ENCODE results near the gene PGPEP1. TPM values are rescaled to one million over a fixed set of nuclear protein-coding genes. Genes with fewer than 3 reads are reported as not detected.
A peak's percentile ranks its signal among the peaks of the same experiment; 100 is the strongest.

PGPEP1 gene
- total RNA-seq, 1 donor from 2014 or later: 5.2 TPM

DNA sequence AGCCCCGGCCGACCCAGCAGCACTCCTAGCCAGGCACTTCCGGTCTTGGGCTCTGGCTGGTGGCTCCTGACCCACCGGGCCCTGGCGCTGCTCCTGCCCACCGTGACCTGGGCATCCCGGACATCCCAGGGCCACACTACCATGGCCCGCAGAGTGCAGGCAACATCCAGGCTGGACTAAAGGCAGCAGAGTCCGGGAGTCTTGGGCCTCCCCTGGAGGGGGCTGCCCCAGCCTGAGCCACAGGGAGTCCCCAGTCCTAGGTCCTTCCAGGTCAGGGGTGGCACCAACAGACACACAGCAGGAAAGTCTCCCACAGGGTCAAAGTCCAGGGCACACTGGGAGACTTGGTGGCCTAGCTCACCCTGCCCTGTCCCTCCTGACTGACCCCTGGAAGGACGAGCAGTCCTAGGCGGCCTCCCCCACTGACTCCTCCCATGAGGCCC, 28.3 kb upstream of the PGPEP1 start:
- Mint-ChIP-seq H3K4me3 (no peak overlapping the region), H3K27me3 (ENCODE audit: low read depth) (no peaks in the 10 kb centered on the region), H3K36me3 (ENCODE audit: low read depth) (no peaks in the 10 kb centered on the region), H3K4me1 (peaks cover under 1% of the 10 kb centered on the region), H3K27ac (ENCODE audit: unreplicated experiment) (no peak overlapping the region), H3K9me3 (no peaks in the 10 kb centered on the region)
- no peak for DNase-seq (ENCODE audit: low read depth, low spot score)
- TF ChIP-seq, protein P1, sequence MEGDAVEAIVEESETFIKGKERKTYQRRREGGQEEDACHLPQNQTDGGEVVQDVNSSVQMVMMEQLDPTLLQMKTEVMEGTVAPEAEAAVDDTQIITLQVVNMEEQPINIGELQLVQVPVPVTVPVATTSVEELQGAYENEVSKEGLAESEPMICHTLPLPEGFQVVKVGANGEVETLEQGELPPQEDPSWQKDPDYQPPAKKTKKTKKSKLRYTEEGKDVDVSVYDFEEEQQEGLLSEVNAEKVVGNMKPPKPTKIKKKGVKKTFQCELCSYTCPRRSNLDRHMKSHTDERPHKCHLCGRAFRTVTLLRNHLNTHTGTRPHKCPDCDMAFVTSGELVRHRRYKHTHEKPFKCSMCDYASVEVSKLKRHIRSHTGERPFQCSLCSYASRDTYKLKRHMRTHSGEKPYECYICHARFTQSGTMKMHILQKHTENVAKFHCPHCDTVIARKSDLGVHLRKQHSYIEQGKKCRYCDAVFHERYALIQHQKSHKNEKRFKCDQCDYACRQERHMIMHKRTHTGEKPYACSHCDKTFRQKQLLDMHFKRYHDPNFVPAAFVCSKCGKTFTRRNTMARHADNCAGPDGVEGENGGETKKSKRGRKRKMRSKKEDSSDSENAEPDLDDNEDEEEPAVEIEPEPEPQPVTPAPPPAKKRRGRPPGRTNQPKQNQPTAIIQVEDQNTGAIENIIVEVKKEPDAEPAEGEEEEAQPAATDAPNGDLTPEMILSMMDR (conservative IDR thresholded peaks at IDR 0.05): no peak

DNA sequence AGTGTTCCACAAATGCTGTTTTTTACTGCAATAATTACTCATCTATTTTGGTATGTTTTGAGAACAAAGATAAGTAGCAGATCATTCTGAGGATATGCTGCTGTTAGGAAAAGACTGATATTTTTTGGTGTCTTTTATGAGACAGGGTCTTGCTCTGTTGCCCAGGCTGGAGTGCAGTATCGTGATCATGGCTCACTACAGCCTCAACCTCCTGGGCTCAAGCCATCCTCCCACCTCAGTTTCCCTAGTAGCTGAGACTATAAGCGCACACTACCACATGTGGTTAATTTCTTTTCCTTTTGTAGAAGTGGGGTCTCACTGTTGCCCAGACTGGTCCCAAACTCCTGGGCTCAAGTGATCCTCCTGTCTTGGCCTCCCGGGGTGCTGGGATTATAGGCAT, 27.0 kb upstream of the PGPEP1 start:
- Mint-ChIP-seq H3K27me3 (ENCODE audit: low read depth) (no peaks in the 10 kb centered on the region), H3K36me3 (ENCODE audit: low read depth) (no peaks in the 10 kb centered on the region), H3K4me3 (no peak overlapping the region), H3K4me1 (no peaks in the 10 kb centered on the region), H3K27ac (ENCODE audit: unreplicated experiment) (no peak overlapping the region), H3K9me3 (no peaks in the 10 kb centered on the region)
- DNase-seq (ENCODE audit: low read depth, low spot score): no peak
- TF ChIP-seq, protein P1 (conservative IDR thresholded peaks at IDR 0.05): no peak

DNA sequence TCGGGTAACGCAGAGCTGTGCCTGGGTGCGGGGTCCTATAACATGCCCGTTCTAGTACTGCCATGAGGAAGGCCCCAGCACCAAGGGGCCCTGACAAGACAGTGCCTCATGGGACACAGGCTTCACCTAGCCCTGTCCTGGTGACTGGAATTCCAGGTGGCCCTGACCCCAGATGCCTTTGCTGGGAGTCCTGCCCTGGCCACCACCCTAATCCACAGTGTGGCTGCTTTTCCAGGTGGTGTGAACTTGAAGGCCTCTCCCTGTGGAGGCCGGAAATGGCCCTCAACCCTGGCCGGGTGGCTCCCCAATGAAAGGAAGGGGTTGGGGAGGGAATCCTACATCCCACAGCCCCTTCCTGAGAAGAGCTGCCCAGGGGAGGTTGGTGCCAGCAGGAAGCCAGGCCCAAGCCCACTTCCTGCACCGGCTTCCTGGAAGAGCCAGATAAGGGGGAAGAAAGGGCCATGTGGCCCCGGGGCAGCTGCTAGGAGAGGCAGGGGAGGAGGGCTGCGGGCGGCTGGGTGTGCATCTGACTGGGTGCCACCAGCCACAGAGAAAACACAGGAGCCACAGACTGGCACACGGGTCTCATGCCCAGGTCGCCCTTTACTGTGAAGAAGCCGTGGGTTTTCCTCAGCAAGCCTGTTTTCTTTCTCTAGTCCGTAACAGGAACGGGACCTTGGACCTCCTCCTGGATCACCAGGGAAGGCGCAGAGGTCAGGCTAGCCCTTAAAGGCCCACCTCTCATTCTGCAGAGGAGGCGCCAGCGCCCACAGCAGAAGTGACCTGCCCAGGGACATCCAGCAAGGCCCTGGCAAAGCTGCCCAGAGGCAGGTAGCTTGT, 22.2 kb upstream of the PGPEP1 start:
- Mint-ChIP-seq H3K9me3 (no peaks in the 10 kb centered on the region), H3K27me3 (ENCODE audit: low read depth) (no peaks in the 10 kb centered on the region), H3K36me3 (ENCODE audit: low read depth) (no peaks in the 10 kb centered on the region), H3K4me3 (no peak overlapping the region), H3K4me1 (peaks cover 21% of the 10 kb centered on the region), H3K27ac (ENCODE audit: unreplicated experiment) (peak overlapping the region; percentile 12)
- DNase-seq (ENCODE audit: low read depth, low spot score): no peak
- TF ChIP-seq, protein P1 (conservative IDR thresholded peaks at IDR 0.05): no peak

- Mint-ChIP-seq H3K27ac (ENCODE audit: unreplicated experiment) (no peak overlapping the region), H3K4me1 (peaks cover 30% of the 10 kb centered on the region), H3K27me3 (ENCODE audit: low read depth) (no peaks in the 10 kb centered on the region), H3K36me3 (ENCODE audit: low read depth) (no peaks in the 10 kb centered on the region), H3K9me3 (no peaks in the 10 kb centered on the region), H3K4me3 (peak overlapping the region; percentile 71)
- TF ChIP-seq, protein P1 (conservative IDR thresholded peaks at IDR 0.05): no peak
- no peak for DNase-seq (ENCODE audit: low read depth, low spot score)
Observed at GRCh38 chr19:18319591-18320135, 20.7 kb upstream of the PGPEP1 start.

GRCh38 chr19:18320865-18321733, 19.3 kb upstream of the PGPEP1 start:
- no peaks in the 10 kb centered on the region for H3K9me3 Mint-ChIP-seq
- no peaks in the 10 kb centered on the region for H3K27me3 Mint-ChIP-seq (ENCODE audit: low read depth)
- TF ChIP-seq, protein P1 (conservative IDR thresholded peaks at IDR 0.05): no peak
- H3K36me3 Mint-ChIP-seq (ENCODE audit: low read depth): no peaks in the 10 kb centered on the region
- H3K4me3 Mint-ChIP-seq: peak overlapping the region; percentile 95
- H3K27ac Mint-ChIP-seq (ENCODE audit: unreplicated experiment): peak overlapping the region; percentile 71
- peaks cover 30% of the 10 kb centered on the region for H3K4me1 Mint-ChIP-seq
- no peak for DNase-seq (ENCODE audit: low read depth, low spot score)
